Neuronal stem cell (in vitro differentiated cells): ENCODE measurements around the gene MAP9.
A peak's percentile ranks its signal among the peaks of the same experiment; 100 is the strongest.

Experiments
- DNase-seq: peaks from one replicate; pipeline ENCODE4 v3.0.0-alpha.2; 2013; ENCODE audit warnings: low spot score
- H2AFZ ChIP-seq: one replicate; pipeline ENCODE4 v1.6.1; 2013; ENCODE audit warnings: mild to moderate bottlenecking, low read length, inconsistent platforms
- H2AK5ac ChIP-seq: 2 replicates; pipeline ENCODE4 v1.6.1; 2013; ENCODE audit warnings: low read depth, mild to moderate bottlenecking, inconsistent platforms, low read length, moderate library complexity, mixed read lengths
- H2BK120ac ChIP-seq: 2 replicates; pipeline ENCODE4 v1.6.1; 2013; ENCODE audit warnings: low read depth, mild to moderate bottlenecking, inconsistent platforms, low read length, moderate library complexity, mixed read lengths
- H2BK12ac ChIP-seq: one replicate; pipeline ENCODE4 v1.6.1; 2013; ENCODE audit warnings: low read length, inconsistent platforms
- H2BK15ac ChIP-seq: 2 replicates; pipeline ENCODE4 v1.6.1; 2013; ENCODE audit warnings: mild to moderate bottlenecking, low read length, inconsistent platforms, mixed read lengths
- H2BK5ac ChIP-seq: one replicate; pipeline ENCODE4 v1.6.1; 2013; ENCODE audit warnings: inconsistent platforms, mild to moderate bottlenecking, low read length, moderate library complexity
- H3K14ac ChIP-seq: one replicate; pipeline ENCODE4 v1.6.1; 2013; ENCODE audit warnings: low read length, inconsistent platforms
- H3K18ac ChIP-seq: 2 replicates; pipeline ENCODE4 v1.6.1; 2013; ENCODE audit warnings: low read length, inconsistent platforms
- H3K23ac ChIP-seq: 2 replicates; pipeline ENCODE4 v1.6.1; 2013; ENCODE audit warnings: low read depth, mild to moderate bottlenecking, mixed read lengths, low read length, inconsistent platforms; ENCODE audit not compliant: poor library complexity
- H3K27ac ChIP-seq: replicated peaks from 3 replicates; pipeline ENCODE4 v1.5.1; 2013; ENCODE audit warnings: low read length, inconsistent platforms
- H3K27me3 ChIP-seq, 3 experiments: 2 replicates each; pipeline ENCODE4 v1.6.1; 2013; ENCODE audit warnings: low read length in 3 of 3, mild to moderate bottlenecking in 2 of 3, inconsistent platforms in 1 of 3, low read depth in 1 of 3, mixed read lengths in 1 of 3, moderate library complexity in 1 of 3; ENCODE audit not compliant: control insufficient read depth in 3 of 3, insufficient read depth in 3 of 3
- H3K36me3 ChIP-seq, 2 donors: replicated peaks in 1 of 2; 2 replicates each; pipeline ENCODE4 v1.6.1; 2013; ENCODE audit warnings: low read length in 2 of 2; ENCODE audit not compliant: control insufficient read depth in 2 of 2, insufficient read depth in 2 of 2
- H3K4ac ChIP-seq: 2 replicates; pipeline ENCODE4 v1.6.1; 2013; ENCODE audit warnings: inconsistent platforms, mild to moderate bottlenecking, low read length, moderate library complexity
- H3K4me1 ChIP-seq, 2 donors: 1 replicate in 1 of 2; 2 replicates in 1 of 2; pipeline ENCODE4 v1.6.1; 2013; ENCODE audit warnings: low read length in 2 of 2, low read depth in 1 of 2; ENCODE audit not compliant: control insufficient read depth in 2 of 2, insufficient read depth in 1 of 2
- H3K4me2 ChIP-seq: one replicate; pipeline ENCODE4 v1.6.1; 2013; ENCODE audit warnings: mild to moderate bottlenecking, low read length, inconsistent platforms; ENCODE audit not compliant: insufficient read depth, poor library complexity, severe bottlenecking
- H3K4me3 ChIP-seq, 2 donors: 2 replicates each; pipeline ENCODE4 v1.5.1; 2013; ENCODE audit warnings: low read length in 2 of 2, mild to moderate bottlenecking in 2 of 2, inconsistent platforms in 1 of 2, moderate library complexity in 1 of 2
- H3K79me1 ChIP-seq: one replicate; pipeline ENCODE4 v1.6.1; 2013; ENCODE audit warnings: low read depth, mild to moderate bottlenecking, inconsistent platforms, low read length, moderate library complexity
- H3K9ac ChIP-seq: one replicate; pipeline ENCODE4 v1.6.1; 2013; ENCODE audit warnings: mild to moderate bottlenecking, low read depth, low read length, inconsistent platforms; ENCODE audit not compliant: poor library complexity
- H3K9me3 ChIP-seq, 2 donors: replicated peaks in 1 of 2; 2 replicates each; pipeline versions ENCODE3 to v1.6.1; 2013; ENCODE audit warnings: low read length in 2 of 2, mild to moderate bottlenecking in 2 of 2, inconsistent platforms in 1 of 2, low read depth in 1 of 2, mixed read lengths in 1 of 2, moderate library complexity in 1 of 2; ENCODE audit not compliant: control insufficient read depth in 2 of 2, insufficient read depth in 1 of 2
- H4K8ac ChIP-seq: one replicate; pipeline ENCODE4 v1.6.1; 2013; ENCODE audit warnings: low read depth, mild to moderate bottlenecking, inconsistent platforms, low read length, moderate library complexity
- H4K91ac ChIP-seq: one replicate; pipeline ENCODE4 v1.6.1; 2013; ENCODE audit warnings: low read length, low read depth, mild to moderate bottlenecking, inconsistent platforms; ENCODE audit not compliant: poor library complexity
- WGBS, 2 donors: extraction: QIAGEN DNeasy Blood & Tissue Kit; methylation state at CpG; one replicate each; pipeline ENCODE4 v1.1.7; 2013; ENCODE audit warnings: missing lambda C conversion rate in 2 of 2, mixed read lengths in 1 of 2; ENCODE audit not compliant: insufficient read length in 2 of 2, insufficient replicate concordance in 1 of 2; ENCODE audit errors: extremely low coverage in 2 of 2; 5-methylcytosine and 5-hydroxymethylcytosine counted together

Gene MAP9

GRCh38 chr4:155307731-155308277 is 69.0 kb downstream of the MAP9 start:
- H2BK5ac ChIP-seq: no peak overlapping the region
- H3K18ac ChIP-seq: no peak overlapping the region
- WGBS, 2 donors: no CpG with 5 or more reads among the region's 4 CpGs

GRCh38 chr4:155305619-155306018 is 71.1 kb downstream of the MAP9 start:
- H2BK15ac ChIP-seq: no peak overlapping the region
- no peaks in the 10 kb centered on the region for H3K4me1 ChIP-seq
- H2BK120ac ChIP-seq: no peak overlapping the region
- no peak overlapping the region for H3K4me2 ChIP-seq
- no peaks in the 10 kb centered on the region for H3K79me1 ChIP-seq
- H3K36me3 ChIP-seq: no peaks in the 10 kb centered on the region
- H3K23ac ChIP-seq: no peak overlapping the region
- WGBS, 2 donors: no CpG with 5 or more reads among the region's 7 CpGs
- no peak overlapping the region for H3K18ac ChIP-seq
- H3K27ac ChIP-seq: no peak overlapping the region
- H3K27me3 ChIP-seq: no peaks in the 10 kb centered on the region
- H2AFZ ChIP-seq: no peak overlapping the region
- no peak overlapping the region for H2BK12ac ChIP-seq
- no peak overlapping the region for H3K14ac ChIP-seq
- DNase-seq: no peak
- H2AK5ac ChIP-seq: no peak overlapping the region
- H3K4ac ChIP-seq: no peak overlapping the region
- no peak overlapping the region for H4K91ac ChIP-seq
- H3K9me3 ChIP-seq: no peaks in the 10 kb centered on the region
- peak overlapping the region; percentile 15 for H3K9ac ChIP-seq
- H2BK5ac ChIP-seq: no peak overlapping the region
- no peak overlapping the region for H4K8ac ChIP-seq
- no peak overlapping the region for H3K4me3 ChIP-seq

More at GRCh38 chr4:155307731-155308277, 69.0 kb downstream of the MAP9 start:
- no peak overlapping the region for H2BK12ac ChIP-seq
- no peak overlapping the region for H2BK15ac ChIP-seq
- H3K27ac ChIP-seq: no peak overlapping the region
- H2BK120ac ChIP-seq: no peak overlapping the region
- H3K14ac ChIP-seq: no peak overlapping the region
- no peak overlapping the region for H3K23ac ChIP-seq
- no peaks in the 10 kb centered on the region for H3K4me1 ChIP-seq
- no peak overlapping the region for H3K4ac ChIP-seq
- DNase-seq: no peak
- no peak overlapping the region for H4K91ac ChIP-seq
- no peak overlapping the region for H4K8ac ChIP-seq
- H3K27me3 ChIP-seq: no peaks in the 10 kb centered on the region
- no peak overlapping the region for H3K4me3 ChIP-seq
- no peak overlapping the region for H3K4me2 ChIP-seq
- no peaks in the 10 kb centered on the region for H3K36me3 ChIP-seq
- no peak overlapping the region for H3K9ac ChIP-seq
- no peaks in the 10 kb centered on the region for H3K79me1 ChIP-seq
- no peaks in the 10 kb centered on the region for H3K9me3 ChIP-seq
- H2AK5ac ChIP-seq: no peak overlapping the region
- H2AFZ ChIP-seq: no peak overlapping the region

GRCh38 chr4:155304375-155304774 is 72.4 kb downstream of the MAP9 start:
- Histone ChIP-seq H2BK15ac (no peak overlapping the region), H3K4ac (no peak overlapping the region)

GRCh38 chr4:155299103-155299502 is 77.7 kb downstream of the MAP9 start:
- H3K4me2 ChIP-seq: no peak overlapping the region
- no peak overlapping the region for H2AFZ ChIP-seq
- no peaks in the 10 kb centered on the region for H3K4me1 ChIP-seq
- no peak overlapping the region for H3K14ac ChIP-seq
- H3K79me1 ChIP-seq: no peaks in the 10 kb centered on the region
- no peak overlapping the region for H3K4ac ChIP-seq
- peaks cover 0 to 6% of the 10 kb centered on the region in 2 donors for H3K9me3 ChIP-seq
- no peak overlapping the region for H2BK15ac ChIP-seq
- no peak overlapping the region for H2AK5ac ChIP-seq
- no CpG with 5 or more reads among the region's 2 CpGs for WGBS, 2 donors
- no peak overlapping the region for H3K27ac ChIP-seq
- H3K9ac ChIP-seq: no peak overlapping the region
- H2BK12ac ChIP-seq: no peak overlapping the region
- no peak overlapping the region for H4K8ac ChIP-seq
- H4K91ac ChIP-seq: no peak overlapping the region
- H3K4me3 ChIP-seq: no peak overlapping the region
- DNase-seq: no peak
- no peaks in the 10 kb centered on the region for H3K36me3 ChIP-seq
- H3K27me3 ChIP-seq: no peaks in the 10 kb centered on the region
- H2BK120ac ChIP-seq: no peak overlapping the region
- H2BK5ac ChIP-seq: no peak overlapping the region
- no peak overlapping the region for H3K23ac ChIP-seq
- no peak overlapping the region for H3K18ac ChIP-seq

More at GRCh38 chr4:155304375-155304774, 72.4 kb downstream of the MAP9 start:
- Histone ChIP-seq H4K91ac (no peak overlapping the region), H3K23ac (no peak overlapping the region), H3K27ac (no peak overlapping the region), H3K36me3 (no peaks in the 10 kb centered on the region), H3K9me3 (no peaks in the 10 kb centered on the region), H2AK5ac (no peak overlapping the region), H3K79me1 (no peaks in the 10 kb centered on the region), H2AFZ (no peak overlapping the region), H2BK5ac (no peak overlapping the region), H3K14ac (no peak overlapping the region), H3K27me3 (no peaks in the 10 kb centered on the region), H3K4me2 (no peak overlapping the region), H3K9ac (no peak overlapping the region), H4K8ac (no peak overlapping the region), H3K4me3 (no peak overlapping the region), H2BK12ac (no peak overlapping the region), H3K18ac (no peak overlapping the region), H3K4me1 (no peaks in the 10 kb centered on the region), H2BK120ac (no peak overlapping the region)
- WGBS, 2 donors: no CpG with 5 or more reads among the region's 2 CpGs
- DNase-seq: no peak
